IMR-90 (cell line): ENCODE data around the gene TMOD2. TPM values are rescaled to one million over a fixed set of nuclear protein-coding genes. Genes with fewer than 3 reads are reported as not detected.
"Not testable (repeated sequence)": the region's sequence is repeated elsewhere in the genome, so short reads cannot be mapped to it uniquely, and the experiment has no call there.

Experiments
- ATAC-seq: fragments of 200-7000 bp; cut with Tn5 transposase; 2 replicates; pipeline ENCODE4 v1.9.1; 2020; ENCODE audit warnings: low read depth, mild to moderate bottlenecking, moderate library complexity
- BruUV-seq: library from RNA; stranded (reverse); fragments of 400-500 nt; replicated peaks from 2 replicates; lab custom pipeline; 2021; lab: Mats Ljungman, UMichigan
- CTCF ChIA-PET: fragments of 300-600 bp; formaldehyde crosslinking; extraction: SDS; loops from one replicate; lab custom pipeline; 2021; ENCODE audit warnings: antibody characterized with exemption; lab: Yijun Ruan, JAX
- POLR2A ChIA-PET: fragments of 300-600 bp; sonication (Branson Sonifier 250); formaldehyde crosslinking; loops from one replicate; lab custom pipeline; 2022; ENCODE audit warnings: antibody characterized with exemption; ENCODE audit not compliant: unreplicated experiment; lab: Charles Lee
- DNase-seq: peaks from one replicate; pipeline ENCODE4 v3.0.0; 2013
- H2AFZ ChIP-seq: replicated peaks from 2 replicates; pipeline ENCODE3; 2013; ENCODE audit warnings: low read length, mild to moderate bottlenecking; ENCODE audit not compliant: poor library complexity
- H2AK5ac ChIP-seq: 2 replicates; pipeline ENCODE4 v1.6.1; 2013; ENCODE audit warnings: low read depth, low read length, inconsistent platforms
- H2AK9ac ChIP-seq: replicated peaks from 2 replicates; pipeline ENCODE3; 2013; ENCODE audit warnings: mild to moderate bottlenecking, low read depth, low read length, moderate library complexity; ENCODE audit not compliant: poor library complexity
- H2BK120ac ChIP-seq: 2 replicates; pipeline ENCODE4 v1.6.1; 2013; ENCODE audit warnings: low read depth, low read length, inconsistent platforms
- H2BK15ac ChIP-seq: 3 replicates; pipeline ENCODE4 v1.6.1; 2013; ENCODE audit warnings: low read depth, low read length, inconsistent platforms
- H2BK20ac ChIP-seq: 2 replicates; pipeline ENCODE4 v1.6.1; 2013; ENCODE audit warnings: low read depth, mild to moderate bottlenecking, inconsistent platforms, low read length, moderate library complexity
- H2BK5ac ChIP-seq: 2 replicates; pipeline ENCODE4 v1.6.1; 2013; ENCODE audit warnings: mild to moderate bottlenecking, low read depth, low read length, inconsistent platforms; ENCODE audit not compliant: poor library complexity, severe bottlenecking
- H3K14ac ChIP-seq: replicated peaks from 2 replicates; pipeline ENCODE4 v1.6.1; 2013; ENCODE audit warnings: low read depth, low read length, inconsistent platforms
- H3K18ac ChIP-seq: 2 replicates; pipeline ENCODE4 v1.6.1; 2013; ENCODE audit warnings: low read depth, low read length, control low read depth
- H3K23ac ChIP-seq: 2 replicates; pipeline ENCODE4 v1.6.1; 2013; ENCODE audit warnings: low read depth, low read length, inconsistent platforms
- H3K27ac ChIP-seq: 2 replicates; pipeline ENCODE4 v1.5.1; 2013; ENCODE audit warnings: mild to moderate bottlenecking, control low read depth, low read length; ENCODE audit not compliant: insufficient read depth
- H3K27me3 ChIP-seq: 2 replicates; pipeline ENCODE4 v1.6.1; 2013; ENCODE audit warnings: low read length; ENCODE audit not compliant: control insufficient read depth, insufficient read depth
- H3K36me3 ChIP-seq: 2 replicates; pipeline ENCODE4 v1.6.1; 2013; ENCODE audit warnings: low read length, mixed read lengths; ENCODE audit not compliant: control insufficient read depth, insufficient read depth
- H3K4ac ChIP-seq: 2 replicates; pipeline ENCODE4 v1.6.1; 2013; ENCODE audit warnings: low read depth, low read length, inconsistent platforms
- H3K4me1 ChIP-seq: 2 replicates; pipeline ENCODE4 v1.6.1; 2013; ENCODE audit warnings: low read length, mixed read lengths; ENCODE audit not compliant: control insufficient read depth, insufficient read depth
- H3K4me2 ChIP-seq: 2 replicates; pipeline ENCODE4 v1.6.1; 2013; ENCODE audit warnings: low read depth, mild to moderate bottlenecking, control low read depth, low read length, moderate library complexity
- H3K4me3 ChIP-seq: 2 replicates; pipeline ENCODE4 v1.5.1; 2013; ENCODE audit warnings: low read depth, mild to moderate bottlenecking, control low read depth, low read length, moderate library complexity; ENCODE audit not compliant: insufficient read depth
- H3K56ac ChIP-seq: 2 replicates; pipeline ENCODE4 v1.6.1; 2013; ENCODE audit warnings: low read length, inconsistent platforms; ENCODE audit not compliant: insufficient read depth; ENCODE audit errors: extremely low read depth
- H3K79me1 ChIP-seq, 2 experiments: 2 replicates each; pipeline ENCODE4 v1.6.1; 2013; ENCODE audit warnings: low read length in 2 of 2, inconsistent platforms in 1 of 2, low read depth in 1 of 2
- H3K9ac ChIP-seq: 2 replicates; pipeline ENCODE4 v1.6.1; 2013; ENCODE audit warnings: low read depth, low read length, control low read depth
- H3K9me1 ChIP-seq: 2 replicates; pipeline ENCODE4 v1.6.1; 2013; ENCODE audit warnings: low read length, inconsistent platforms; ENCODE audit not compliant: insufficient read depth
- H3K9me3 ChIP-seq: 2 replicates; pipeline ENCODE4 v1.6.1; 2013; ENCODE audit warnings: low read length; ENCODE audit not compliant: control insufficient read depth, insufficient read depth
- H4K20me1 ChIP-seq: 2 replicates; pipeline ENCODE4 v1.6.1; 2013; ENCODE audit warnings: low read length, inconsistent platforms; ENCODE audit not compliant: insufficient read depth
- H4K5ac ChIP-seq: 2 replicates; pipeline ENCODE4 v1.6.1; 2013; ENCODE audit warnings: mild to moderate bottlenecking, low read depth, low read length, control low read depth
- H4K8ac ChIP-seq, 2 experiments: 2 replicates each; pipeline ENCODE4 v1.6.1; 2013; ENCODE audit warnings: low read depth in 2 of 2, low read length in 2 of 2, control low read depth in 1 of 2, inconsistent platforms in 1 of 2
- H4K91ac ChIP-seq: 2 replicates; pipeline ENCODE4 v1.6.1; 2013; ENCODE audit warnings: low read depth, low read length, inconsistent platforms; ENCODE audit not compliant: insufficient read depth
- WGBS, 2 experiments: methylation state at CpG; one replicate each; pipeline versions ENCODE4 v1.1.5 to v1.1.7; 2013; ENCODE audit warnings: missing lambda C conversion rate in 2 of 2; ENCODE audit not compliant: insufficient read length in 1 of 2; ENCODE audit errors: extremely low coverage in 2 of 2; 5-methylcytosine and 5-hydroxymethylcytosine counted together
- dilution Hi-C: fragments of 300-500 bp; cut with HindIII; formaldehyde crosslinking; loops from one replicate; pipeline ENCODE4 v1.14.3; 2018; ENCODE audit warnings: low sequenced_read_pairs; ENCODE audit not compliant: unreplicated experiment
- in situ Hi-C: fragments of 300-500 bp; cut with MboI; formaldehyde crosslinking; loops from 3 replicates; pipeline ENCODE4 v1.14.3; 2019; ENCODE audit warnings: low sequenced_read_pairs, inconsistent platforms, mixed read lengths
- intact Hi-C: fragments of 100-400 bp; cut with micrococcal nuclease; formaldehyde crosslinking; loops from 2 replicates; pipeline ENCODE4 v1.10.0; 2022
- polyA plus RNA-seq, 3 experiments: library from polyadenylated mRNA; depleted of rRNA; stranded (reverse); fragments of >200 nt; gene quantifications; 2 replicates each; pipeline ENCODE4 v1.2.3, GENCODE V29; 2012; ENCODE audit warnings: low replicate concordance in 1 of 3
- total RNA-seq: library from RNA; depleted of rRNA; stranded (reverse); fragments of >200 nt; gene quantifications from 2 replicates; pipeline ENCODE4 v1.2.3, GENCODE V29; 2012

Gene TMOD2
- total and polyA plus RNA-seq, 2 of the 4 experiments (the other 2 are of a cell fraction) = 2.8 to 5.4 TPM

- H3K4me3 ChIP-seq, BruUV-seq, DNase-seq, H2AK5ac ChIP-seq, in situ Hi-C loops, H4K8ac ChIP-seq, H2BK5ac ChIP-seq, H3K4ac ChIP-seq, H3K9ac ChIP-seq, H3K14ac ChIP-seq, CTCF ChIA-PET, H3K79me1 ChIP-seq, H4K5ac ChIP-seq, H4K20me1 ChIP-seq, H2BK15ac ChIP-seq, H3K4me2 ChIP-seq, H4K91ac ChIP-seq, H3K9me3 ChIP-seq, H2AFZ ChIP-seq, H2BK20ac ChIP-seq, H3K18ac ChIP-seq, dilution Hi-C loops, H3K27me3 ChIP-seq, H2AK9ac ChIP-seq, H3K56ac ChIP-seq, ATAC-seq, H3K9me1 ChIP-seq, POLR2A ChIA-PET, H3K27ac ChIP-seq, H3K23ac ChIP-seq, H3K36me3 ChIP-seq, H3K4me1 ChIP-seq, H2BK120ac ChIP-seq: not testable (repeated sequence)
- WGBS, 2 experiments = 73% methylated on average over 3 of the region's 11 CpGs; no CpG with 5 or more reads in 1 of the 2 experiments
- intact Hi-C loops = loop anchor here (10.0 kb wide), 1 partner anchor 438 kb away; no protein-coding TSS in a partner anchor
Measured at GRCh38 chr15:51787130-51787529, 35.7 kb downstream of the TMOD2 start.

GRCh38 chr15:51792474-51792873, 41.1 kb downstream of the TMOD2 start:
- in situ Hi-C loops, H3K4me1 ChIP-seq, dilution Hi-C loops, H3K9ac ChIP-seq, H3K27me3 ChIP-seq, H3K36me3 ChIP-seq, H3K9me1 ChIP-seq, ATAC-seq, H3K27ac ChIP-seq, H2BK120ac ChIP-seq, H4K5ac ChIP-seq, H3K79me1 ChIP-seq, CTCF ChIA-PET, H2BK15ac ChIP-seq, H2BK20ac ChIP-seq, H2BK5ac ChIP-seq, POLR2A ChIA-PET, H3K4me3 ChIP-seq, H3K4me2 ChIP-seq, H2AK5ac ChIP-seq, H3K23ac ChIP-seq, H4K91ac ChIP-seq, H3K56ac ChIP-seq, DNase-seq, H2AK9ac ChIP-seq, H4K20me1 ChIP-seq, H3K9me3 ChIP-seq, H4K8ac ChIP-seq, H2AFZ ChIP-seq, H3K18ac ChIP-seq, intact Hi-C loops, BruUV-seq, H3K14ac ChIP-seq, H3K4ac ChIP-seq: not testable (repeated sequence)
- no CpG with 5 or more reads among the region's 4 CpGs for WGBS, 2 experiments
